ENCODE data around the gene TSEN15. TPM values are rescaled to one million over a fixed set of nuclear protein-coding genes. Genes with fewer than 3 reads are reported as not detected.

Gene TSEN15
- total and polyA plus RNA-seq, 9 of the 15 experiments (the other 6 are each of a cell fraction or from before 2014, with no cell fraction given) = 25.6 to 121 (median 91.3) TPM

- TF ChIP-seq E2F1 (CRISPR knock-in tag; IDR thresholded peaks at IDR 0.05) (no peak), TGIF2 (CRISPR knock-in tag; IDR thresholded peaks at IDR 0.05) (no peak), GTF2B (IDR thresholded peaks at IDR 0.05; ENCODE audit: extremely low read depth, insufficient read length) (no peak), PRMT5 (CRISPR knock-in tag; IDR thresholded peaks at IDR 0.05) (no peak), ZNF586 (CRISPR knock-in tag; conservative IDR thresholded peaks at IDR 0.05) (no peak), HNRNPL (IDR thresholded peaks at IDR 0.05; ENCODE audit: low read depth, low read length) (no peak), THAP12 (CRISPR knock-in tag; IDR thresholded peaks at IDR 0.05) (no peak), ZNF780A (CRISPR knock-in tag; IDR thresholded peaks at IDR 0.05) (no peak)
Observed at GRCh38 chr1:184041731-184042130, 9.8 kb upstream of the TSEN15 start (continued).

All from K562 (cell line).